ENCODE measurements around the gene MGAT5B. TPM values are rescaled to one million over a fixed set of nuclear protein-coding genes. Genes with fewer than 3 reads are reported as not detected.

Gene MGAT5B
- total and polyA plus RNA-seq, 2 donors (not counting 1 experiment from before 2014, with no cell fraction given): 0.09 to 0.17 TPM

GRCh38 chr17:76862494-76862893 lies 5.7 kb upstream of the MGAT5B start:
- peaks cover 8% of the 10 kb centered on the region for H3K4me1 ChIP-seq (ENCODE audit: control insufficient read depth, extremely low read depth, insufficient read depth, low read length)
- no peaks in the 10 kb centered on the region for H3K79me2 ChIP-seq (ENCODE audit: control insufficient read depth, insufficient read depth, low read length)
- no peaks in the 10 kb centered on the region for H3K9me3 ChIP-seq (ENCODE audit: control insufficient read depth, insufficient read depth, low read depth, low read length)
- H2AFZ ChIP-seq (ENCODE audit: low read length): no peak overlapping the region
- TF ChIP-seq, protein P1, sequence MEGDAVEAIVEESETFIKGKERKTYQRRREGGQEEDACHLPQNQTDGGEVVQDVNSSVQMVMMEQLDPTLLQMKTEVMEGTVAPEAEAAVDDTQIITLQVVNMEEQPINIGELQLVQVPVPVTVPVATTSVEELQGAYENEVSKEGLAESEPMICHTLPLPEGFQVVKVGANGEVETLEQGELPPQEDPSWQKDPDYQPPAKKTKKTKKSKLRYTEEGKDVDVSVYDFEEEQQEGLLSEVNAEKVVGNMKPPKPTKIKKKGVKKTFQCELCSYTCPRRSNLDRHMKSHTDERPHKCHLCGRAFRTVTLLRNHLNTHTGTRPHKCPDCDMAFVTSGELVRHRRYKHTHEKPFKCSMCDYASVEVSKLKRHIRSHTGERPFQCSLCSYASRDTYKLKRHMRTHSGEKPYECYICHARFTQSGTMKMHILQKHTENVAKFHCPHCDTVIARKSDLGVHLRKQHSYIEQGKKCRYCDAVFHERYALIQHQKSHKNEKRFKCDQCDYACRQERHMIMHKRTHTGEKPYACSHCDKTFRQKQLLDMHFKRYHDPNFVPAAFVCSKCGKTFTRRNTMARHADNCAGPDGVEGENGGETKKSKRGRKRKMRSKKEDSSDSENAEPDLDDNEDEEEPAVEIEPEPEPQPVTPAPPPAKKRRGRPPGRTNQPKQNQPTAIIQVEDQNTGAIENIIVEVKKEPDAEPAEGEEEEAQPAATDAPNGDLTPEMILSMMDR (conservative IDR thresholded peaks at IDR 0.05 in 1 of 2, IDR thresholded peaks at IDR 0.05 in 1 of 2; ENCODE audit: low read depth in 1 of 2, low read length in 2 of 2): no peak
- no peak for TF ChIP-seq EZH2 (IDR thresholded peaks at IDR 0.05; ENCODE audit: low read length, missing control alignments)
- H3K4me3 ChIP-seq (replicated peaks in 1 of 4; ENCODE audit: control extremely low read depth in 1 of 4, insufficient read depth in 1 of 4, low read depth in 3 of 4, low read length in 4 of 4): no peak overlapping the region
- no peak for DNase-seq (ENCODE audit: low read depth in 2 of 2)
- H3K27ac ChIP-seq (ENCODE audit: insufficient read depth, low read length): no peak overlapping the region
- H3K27me3 ChIP-seq (ENCODE audit: control insufficient read depth, insufficient read depth, low read length): peaks cover 2% of the 10 kb centered on the region
- H3K4me2 ChIP-seq (ENCODE audit: extremely low read depth, insufficient read depth, low read length): no peak overlapping the region
- no peaks in the 10 kb centered on the region for H3K36me3 ChIP-seq (ENCODE audit: control insufficient read depth, insufficient read depth, low read length)
- no peaks in the 10 kb centered on the region for H4K20me1 ChIP-seq (ENCODE audit: control insufficient read depth, extremely low read depth, insufficient read depth, low read length)
- H3K9ac ChIP-seq (ENCODE audit: insufficient read depth, low read length): no peak overlapping the region

- Histone ChIP-seq H3K9ac (ENCODE audit: insufficient read depth, low read length) (no peak overlapping the region), H3K4me3 (replicated peaks in 1 of 4; ENCODE audit: control extremely low read depth in 1 of 4, insufficient read depth in 1 of 4, low read depth in 3 of 4, low read length in 4 of 4) (no peak overlapping the region), H3K79me2 (ENCODE audit: control insufficient read depth, insufficient read depth, low read length) (no peaks in the 10 kb centered on the region), H3K4me2 (ENCODE audit: extremely low read depth, insufficient read depth, low read length) (no peak overlapping the region), H3K4me1 (ENCODE audit: control insufficient read depth, extremely low read depth, insufficient read depth, low read length) (peaks cover 13% of the 10 kb centered on the region), H4K20me1 (ENCODE audit: control insufficient read depth, extremely low read depth, insufficient read depth, low read length) (no peaks in the 10 kb centered on the region), H3K36me3 (ENCODE audit: control insufficient read depth, insufficient read depth, low read length) (no peaks in the 10 kb centered on the region), H3K9me3 (ENCODE audit: control insufficient read depth, insufficient read depth, low read depth, low read length) (no peaks in the 10 kb centered on the region), H3K27me3 (ENCODE audit: control insufficient read depth, insufficient read depth, low read length) (peaks cover 6% of the 10 kb centered on the region), H3K27ac (ENCODE audit: insufficient read depth, low read length) (no peak overlapping the region), H2AFZ (ENCODE audit: low read length) (no peak overlapping the region)
- DNase-seq (ENCODE audit: low read depth in 2 of 2): no peak
- TF ChIP-seq, protein P1 (conservative IDR thresholded peaks at IDR 0.05 in 1 of 2, IDR thresholded peaks at IDR 0.05 in 1 of 2; ENCODE audit: low read depth in 1 of 2, low read length in 2 of 2): no peak
- TF ChIP-seq EZH2 (IDR thresholded peaks at IDR 0.05; ENCODE audit: low read length, missing control alignments): no peak
These were observed 4.2 kb upstream of the MGAT5B start for GRCh38 chr17:76864024-76864423.

GRCh38 chr17:76865174-76865573 lies 3.0 kb upstream of the MGAT5B start:
- Histone ChIP-seq H3K4me3 (replicated peaks in 1 of 4; ENCODE audit: control extremely low read depth in 1 of 4, insufficient read depth in 1 of 4, low read depth in 3 of 4, low read length in 4 of 4) (no peak overlapping the region), H2AFZ (ENCODE audit: low read length) (no peak overlapping the region), H3K4me2 (ENCODE audit: extremely low read depth, insufficient read depth, low read length) (no peak overlapping the region), H3K27ac (ENCODE audit: insufficient read depth, low read length) (no peak overlapping the region), H3K4me1 (ENCODE audit: control insufficient read depth, extremely low read depth, insufficient read depth, low read length) (peaks cover 13% of the 10 kb centered on the region), H3K27me3 (ENCODE audit: control insufficient read depth, insufficient read depth, low read length) (peaks cover 18% of the 10 kb centered on the region), H4K20me1 (ENCODE audit: control insufficient read depth, extremely low read depth, insufficient read depth, low read length) (no peaks in the 10 kb centered on the region), H3K9ac (ENCODE audit: insufficient read depth, low read length) (no peak overlapping the region), H3K36me3 (ENCODE audit: control insufficient read depth, insufficient read depth, low read length) (no peaks in the 10 kb centered on the region), H3K79me2 (ENCODE audit: control insufficient read depth, insufficient read depth, low read length) (no peaks in the 10 kb centered on the region), H3K9me3 (ENCODE audit: control insufficient read depth, insufficient read depth, low read depth, low read length) (no peaks in the 10 kb centered on the region)
- TF ChIP-seq, protein P1 (conservative IDR thresholded peaks at IDR 0.05 in 1 of 2, IDR thresholded peaks at IDR 0.05 in 1 of 2; ENCODE audit: low read depth in 1 of 2, low read length in 2 of 2): no peak
- TF ChIP-seq EZH2 (IDR thresholded peaks at IDR 0.05; ENCODE audit: low read length, missing control alignments): no peak
- no peak for DNase-seq (ENCODE audit: low read depth in 2 of 2)

All from fibroblast of lung (primary cell).